ENCODE measurements around the gene PXYLP1.
A peak's percentile ranks its signal among the peaks of the same experiment; 100 is the strongest.

- TF ChIP-seq CTCF (conservative IDR thresholded peaks at IDR 0.05; ENCODE audit: low read length) (peak; percentile 65), EZH2phosphoT487 (IDR thresholded peaks at IDR 0.05; ENCODE audit: borderline replicate concordance, low read depth, low read length) (no peak)
Observed at GRCh38 chr3:141231101-141231951, at the start of gene PXYLP1.

All from OCI-LY7 (cell line).